Testis (tissue), 2 donors: ENCODE data around the gene MED12L.

Experiments used
- CTCF ChIP-seq, 3 experiments: fragments of 450-650 bp in 2 of 3; fragments of 200-600 bp in 1 of 3; sonication (generic) in 1 of 3; IDR thresholded peaks; one replicate each; pipeline ENCODE4 v1.5.1; 2016 to 2019; ENCODE audit warnings: antibody characterized with exemption in 3 of 3, mild to moderate bottlenecking in 2 of 3, moderate library complexity in 1 of 3
- POLR2A ChIP-seq: fragments of 450-650 bp; IDR thresholded peaks from one replicate; pipeline ENCODE4 v1.6.1; 2017; ENCODE audit warnings: antibody characterized with exemption, mild to moderate bottlenecking, moderate library complexity

- TF ChIP-seq CTCF (IDR thresholded peaks at IDR 0.05) (no peak), POLR2A (no peak)
These were observed 314.9 kb downstream of the MED12L start for GRCh38 chr3:151400341-151400740.
